DOHH2 (cell line): Measurements from ENCODE around the gene DCT.

Experiments used
- H3F3A ChIP-seq: fragments of 200-600 bp; sonication (generic), shearing (Covaris generic); 2 replicates; pipeline ENCODE4 v1.6.0; 2016; ENCODE audit warnings: antibody characterized with exemption, mild to moderate bottlenecking; ENCODE audit not compliant: control insufficient read depth, insufficient read depth
- H3K27ac ChIP-seq: fragments of 200-600 bp; sonication (generic); 2 replicates; pipeline ENCODE4 v1.5.1; 2014; ENCODE audit warnings: low read depth, mild to moderate bottlenecking, low read length, moderate library complexity
- H3K27me3 ChIP-seq: fragments of 200-600 bp; sonication (generic); 2 replicates; pipeline ENCODE4 v1.6.1; 2014; ENCODE audit warnings: mild to moderate bottlenecking, low read length, mixed read lengths; ENCODE audit not compliant: control insufficient read depth
- H3K36me3 ChIP-seq: fragments of 200-600 bp; sonication (generic); 2 replicates; pipeline ENCODE4 v1.6.1; 2014; ENCODE audit warnings: mild to moderate bottlenecking, low read length, moderate library complexity, mixed read lengths; ENCODE audit not compliant: control insufficient read depth
- H3K4me1 ChIP-seq: fragments of 200-600 bp; sonication (generic); 2 replicates; pipeline ENCODE4 v1.6.1; 2014; ENCODE audit warnings: mild to moderate bottlenecking, low read length, mixed read lengths; ENCODE audit not compliant: control insufficient read depth
- H3K4me2 ChIP-seq: fragments of 200-600 bp; sonication (generic); 2 replicates; pipeline ENCODE4 v1.6.0; 2014; ENCODE audit warnings: mild to moderate bottlenecking, low read length, moderate library complexity
- H3K4me3 ChIP-seq: fragments of 200-600 bp; sonication (generic); 2 replicates; pipeline ENCODE4 v1.5.1; 2014; ENCODE audit warnings: mild to moderate bottlenecking, low read length, mixed read lengths
- H3K79me2 ChIP-seq: fragments of 200-600 bp; sonication (generic); 2 replicates; pipeline ENCODE4 v1.6.1; 2014; ENCODE audit warnings: mild to moderate bottlenecking, low read length, mixed read lengths; ENCODE audit not compliant: control insufficient read depth
- H3K9me2 ChIP-seq: fragments of 200-600 bp; sonication (generic); replicated peaks from 2 replicates; pipeline ENCODE4 v1.6.1; 2014; ENCODE audit warnings: mild to moderate bottlenecking, low read length, mixed read lengths; ENCODE audit not compliant: control insufficient read depth
- H3K9me3 ChIP-seq: fragments of 200-600 bp; sonication (generic); 2 replicates; pipeline ENCODE4 v1.6.1; 2014; ENCODE audit warnings: antibody characterized with exemption, low read length, mixed read lengths; ENCODE audit not compliant: control insufficient read depth, insufficient read depth
- H4K20me1 ChIP-seq: fragments of 200-600 bp; sonication (generic); 2 replicates; pipeline ENCODE4 v1.6.0; 2014; ENCODE audit warnings: low read depth, mild to moderate bottlenecking, antibody characterized with exemption, low read length, moderate library complexity; ENCODE audit not compliant: control insufficient read depth, insufficient read depth
- CTCF ChIP-seq: fragments of 200-600 bp; sonication (generic); IDR thresholded peaks from one replicate; pipeline ENCODE4 v1.5.1; 2014; ENCODE audit warnings: antibody characterized with exemption, mild to moderate bottlenecking, low read depth, low read length; ENCODE audit not compliant: poor library complexity, severe bottlenecking
- EZH2phosphoT487 ChIP-seq: fragments of 200-600 bp; sonication (generic); IDR thresholded peaks from 2 replicates; pipeline ENCODE4 v1.6.1; 2017; ENCODE audit warnings: borderline replicate concordance, mild to moderate bottlenecking, antibody characterized with exemption, low read length, moderate library complexity, mixed read lengths

DCT gene

GRCh38 chr13:94470126-94470525 is 9.4 kb downstream of the DCT start:
- H3F3A ChIP-seq = no peaks in the 10 kb centered on the region
- H3K9me2 ChIP-seq = no peaks in the 10 kb centered on the region
- no peaks in the 10 kb centered on the region for H3K4me1 ChIP-seq
- H3K27me3 ChIP-seq = 0 out of 2 replicates have a peak, but pooled peaks cover 3% of the 10 kb centered on the region
- no peaks in the 10 kb centered on the region for H3K79me2 ChIP-seq
- no peaks in the 10 kb centered on the region for H4K20me1 ChIP-seq
- no peak overlapping the region for H3K4me2 ChIP-seq
- no peaks in the 10 kb centered on the region for H3K9me3 ChIP-seq
- H3K36me3 ChIP-seq = no peaks in the 10 kb centered on the region
- H3K27ac ChIP-seq = no peak overlapping the region
- no peak overlapping the region for H3K4me3 ChIP-seq
- TF ChIP-seq EZH2phosphoT487 (no peak), CTCF (no peak)

DNA sequence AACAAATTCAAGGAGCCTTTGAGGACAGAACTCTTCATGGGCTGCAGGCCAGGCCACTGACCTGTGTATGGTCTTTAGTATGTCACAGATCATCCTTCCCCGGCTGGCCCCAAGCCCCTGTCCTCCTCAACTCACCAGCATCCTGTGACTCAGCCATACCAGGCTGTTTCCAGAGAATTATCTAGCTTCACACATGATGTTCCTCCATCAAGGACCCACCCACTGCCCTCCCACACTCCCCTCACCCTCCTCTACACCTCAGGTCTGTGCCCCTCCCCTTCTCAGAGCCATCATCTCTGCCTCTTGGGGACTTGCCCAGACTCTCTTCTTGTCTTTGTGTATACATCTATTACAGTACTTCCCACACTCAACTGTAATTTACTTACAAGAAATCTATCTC is 14.7 kb downstream of the DCT start:
- Histone ChIP-seq H3K27me3 (no peaks in the 10 kb centered on the region), H3K27ac (no peak overlapping the region), H3K9me3 (no peaks in the 10 kb centered on the region), H3K4me1 (no peaks in the 10 kb centered on the region), H3K9me2 (no peaks in the 10 kb centered on the region), H4K20me1 (no peaks in the 10 kb centered on the region), H3K4me2 (no peak overlapping the region), H3K79me2 (no peaks in the 10 kb centered on the region), H3K4me3 (no peak overlapping the region), H3F3A (no peaks in the 10 kb centered on the region), H3K36me3 (no peaks in the 10 kb centered on the region)
- TF ChIP-seq CTCF (no peak), EZH2phosphoT487 (no peak)

- H3K79me2 ChIP-seq = no peaks in the 10 kb centered on the region
- no peaks in the 10 kb centered on the region for H3K9me3 ChIP-seq
- TF ChIP-seq EZH2phosphoT487 (no peak), CTCF (no peak)
- H3K27ac ChIP-seq = no peak overlapping the region
- H3K4me3 ChIP-seq = no peak overlapping the region
- no peaks in the 10 kb centered on the region for H3K36me3 ChIP-seq
- no peaks in the 10 kb centered on the region for H3K9me2 ChIP-seq
- H3F3A ChIP-seq = no peaks in the 10 kb centered on the region
- H4K20me1 ChIP-seq = no peaks in the 10 kb centered on the region
- no peaks in the 10 kb centered on the region for H3K4me1 ChIP-seq
- H3K27me3 ChIP-seq = no peaks in the 10 kb centered on the region
- no peak overlapping the region for H3K4me2 ChIP-seq
These were observed 16.8 kb downstream of the DCT start for GRCh38 chr13:94462670-94463069.

DNA sequence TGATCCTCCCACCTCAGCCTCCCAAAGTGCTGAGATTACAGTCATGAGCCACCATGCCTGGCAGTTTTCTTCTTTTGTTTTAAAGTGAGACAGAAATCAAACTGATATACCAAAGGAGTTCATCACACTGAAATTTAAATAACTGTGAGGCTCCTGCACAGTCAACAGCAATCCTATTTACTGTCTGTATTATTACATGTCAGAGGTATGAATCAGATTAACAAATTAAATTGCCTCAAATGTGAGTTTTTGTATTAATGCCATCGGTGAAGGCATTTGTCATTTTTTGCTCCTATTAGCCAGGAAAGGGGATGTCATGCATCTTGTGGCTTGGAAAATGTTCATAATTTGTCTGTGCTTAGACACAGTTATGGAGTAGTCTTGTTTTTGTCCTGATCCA is 20.4 kb downstream of the DCT start:
- Histone ChIP-seq H3K4me2 (no peak overlapping the region), H3K27ac (no peak overlapping the region), H3K4me3 (no peak overlapping the region), H4K20me1 (no peaks in the 10 kb centered on the region), H3K4me1 (no peaks in the 10 kb centered on the region), H3F3A (no peaks in the 10 kb centered on the region), H3K36me3 (no peaks in the 10 kb centered on the region), H3K27me3 (no peaks in the 10 kb centered on the region), H3K9me2 (no peaks in the 10 kb centered on the region), H3K79me2 (no peaks in the 10 kb centered on the region), H3K9me3 (no peaks in the 10 kb centered on the region)
- TF ChIP-seq CTCF = no peak
- no peak for TF ChIP-seq EZH2phosphoT487
